Gastrocnemius medialis (tissue), 4 donors: ENCODE results near the gene UBR3. TPM values are rescaled to one million over a fixed set of nuclear protein-coding genes. Genes with fewer than 3 reads are reported as not detected.
"Not testable (repeated sequence)": the region's sequence is repeated elsewhere in the genome, so short reads cannot be mapped to it uniquely, and the experiment has no call there.

Source experiments
- ATAC-seq, 2 donors: fragments of 150-250 bp; one replicate each; pipeline ENCODE4 v1.9.1; 2016
- DNase-seq, 2 donors: peaks; one replicate each; pipeline ENCODE4 v3.0.0-alpha.2; 2019
- H3K27ac ChIP-seq, 4 donors: fragments of 200-600 bp; sonication (generic); 1 replicate in 1 of 4; 2 replicates in 3 of 4; pipeline ENCODE4 v1.5.1; 2016 to 2018; ENCODE audit warnings: mild to moderate bottlenecking in 2 of 4, moderate library complexity in 1 of 4
- H3K27me3 ChIP-seq, 3 donors: fragments of 200-600 bp; sonication (generic) in 2 of 3; 1 replicate in 1 of 3; 2 replicates in 2 of 3; pipeline versions ENCODE4 v1.5.1 to v1.6.0; 2016 to 2019; ENCODE audit warnings: mild to moderate bottlenecking in 1 of 3, moderate library complexity in 1 of 3
- H3K36me3 ChIP-seq, 2 donors: fragments of 200-600 bp; sonication (generic) in 1 of 2; one replicate each; pipeline ENCODE4 v1.5.1; 2017 to 2018
- H3K4me1 ChIP-seq, 2 donors: fragments of 200-600 bp; sonication (generic) in 1 of 2; one replicate each; pipeline ENCODE4 v1.5.1; 2016 to 2017; ENCODE audit warnings: mild to moderate bottlenecking in 2 of 2
- H3K4me3 ChIP-seq, 4 donors: fragments of 200-600 bp; sonication (generic) in 3 of 4; 1 replicate in 1 of 4; 2 replicates in 3 of 4; pipeline ENCODE4 v1.5.1; 2016 to 2019; ENCODE audit warnings: mild to moderate bottlenecking in 2 of 4
- H3K9me3 ChIP-seq, 3 donors: fragments of 200-600 bp; sonication (generic) in 2 of 3; 1 replicate in 1 of 3; 2 replicates in 2 of 3; pipeline ENCODE4 v1.5.1; 2016 to 2019
- POLR2A ChIP-seq, 2 donors: fragments of 450-650 bp; IDR thresholded peaks; one replicate each; pipeline ENCODE4 v1.6.1; 2017; ENCODE audit warnings: antibody characterized with exemption in 2 of 2, mild to moderate bottlenecking in 2 of 2, moderate library complexity in 2 of 2
- in situ Hi-C, 4 donors: fragments of 200-750 bp; cut with MboI; loops; one replicate each; pipeline versions ENCODE4 v1.15.0 to v1.8.0; 2017; ENCODE audit warnings: low sequenced_read_pairs in 4 of 4
- intact Hi-C: fragments of 100-400 bp; cut with DNase I; formaldehyde crosslinking; loops from one replicate; pipeline ENCODE4 v1.15.1; 2023; ENCODE audit warnings: low total_unique reads
- total RNA-seq, 4 donors: library from RNA; depleted of rRNA; stranded (reverse); fragments of >200 nt; gene quantifications; one replicate each; pipeline versions ENCODE4 v1.1.0 to v1.2.3, GENCODE V29; 2016
- TF ChIP-seq, protein P1 (sequence below), 5 experiments: fragments of 450-650 bp in 3 of 5; fragments of 200-600 bp in 2 of 5; sonication (generic) in 2 of 5; IDR thresholded peaks in 4 of 5; conservative IDR thresholded peaks in 1 of 5; 1 replicate in 4 of 5; 2 replicates in 1 of 5; pipeline ENCODE4 v1.5.1; 2016 to 2019; ENCODE audit warnings: antibody characterized with exemption in 5 of 5, mild to moderate bottlenecking in 3 of 5, moderate library complexity in 3 of 5

UBR3 gene
- total RNA-seq, 4 donors from 2014 or later = 178 to 247 (median 187) TPM

DNA sequence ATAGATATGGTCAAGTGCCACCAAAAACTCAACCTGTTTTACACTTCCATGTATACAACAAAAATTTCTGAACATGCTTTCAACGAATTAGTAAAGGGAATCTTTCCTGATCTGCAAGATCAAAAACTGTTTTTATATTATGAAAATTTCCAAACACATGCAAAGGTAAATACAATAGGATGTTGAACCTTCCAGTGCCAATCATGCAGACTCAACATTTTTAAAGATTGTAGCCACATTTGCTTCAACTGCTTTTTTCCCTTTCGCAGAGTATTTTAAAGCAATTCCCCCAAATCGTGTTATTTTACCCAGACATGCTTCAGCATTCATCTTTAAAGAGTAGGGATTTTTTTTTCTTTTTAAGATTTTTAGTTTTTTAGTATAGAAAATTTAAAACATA is 40.3 kb downstream of the UBR3 start:
- TF ChIP-seq POLR2A (IDR thresholded peaks at IDR 0.05) = no peak
- TF ChIP-seq, protein P1, sequence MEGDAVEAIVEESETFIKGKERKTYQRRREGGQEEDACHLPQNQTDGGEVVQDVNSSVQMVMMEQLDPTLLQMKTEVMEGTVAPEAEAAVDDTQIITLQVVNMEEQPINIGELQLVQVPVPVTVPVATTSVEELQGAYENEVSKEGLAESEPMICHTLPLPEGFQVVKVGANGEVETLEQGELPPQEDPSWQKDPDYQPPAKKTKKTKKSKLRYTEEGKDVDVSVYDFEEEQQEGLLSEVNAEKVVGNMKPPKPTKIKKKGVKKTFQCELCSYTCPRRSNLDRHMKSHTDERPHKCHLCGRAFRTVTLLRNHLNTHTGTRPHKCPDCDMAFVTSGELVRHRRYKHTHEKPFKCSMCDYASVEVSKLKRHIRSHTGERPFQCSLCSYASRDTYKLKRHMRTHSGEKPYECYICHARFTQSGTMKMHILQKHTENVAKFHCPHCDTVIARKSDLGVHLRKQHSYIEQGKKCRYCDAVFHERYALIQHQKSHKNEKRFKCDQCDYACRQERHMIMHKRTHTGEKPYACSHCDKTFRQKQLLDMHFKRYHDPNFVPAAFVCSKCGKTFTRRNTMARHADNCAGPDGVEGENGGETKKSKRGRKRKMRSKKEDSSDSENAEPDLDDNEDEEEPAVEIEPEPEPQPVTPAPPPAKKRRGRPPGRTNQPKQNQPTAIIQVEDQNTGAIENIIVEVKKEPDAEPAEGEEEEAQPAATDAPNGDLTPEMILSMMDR (IDR thresholded peaks at IDR 0.05 in 4 of 5, conservative IDR thresholded peaks at IDR 0.05 in 1 of 5) = no peak
- no peaks in the 10 kb centered on the region for H3K36me3 ChIP-seq
- intact Hi-C loops (no loop called here), in situ Hi-C loops (no loop called here)
- H3K27me3 ChIP-seq = no peaks in the 10 kb centered on the region
- H3K4me1 ChIP-seq = peaks cover 22 to 29% of the 10 kb centered on the region in 2 donors
- H3K9me3 ChIP-seq = no peaks in the 10 kb centered on the region
- no peak for ATAC-seq
- DNase-seq = no peak
- no peak overlapping the region for H3K4me3 ChIP-seq
- H3K27ac ChIP-seq = no peak overlapping the region

DNA sequence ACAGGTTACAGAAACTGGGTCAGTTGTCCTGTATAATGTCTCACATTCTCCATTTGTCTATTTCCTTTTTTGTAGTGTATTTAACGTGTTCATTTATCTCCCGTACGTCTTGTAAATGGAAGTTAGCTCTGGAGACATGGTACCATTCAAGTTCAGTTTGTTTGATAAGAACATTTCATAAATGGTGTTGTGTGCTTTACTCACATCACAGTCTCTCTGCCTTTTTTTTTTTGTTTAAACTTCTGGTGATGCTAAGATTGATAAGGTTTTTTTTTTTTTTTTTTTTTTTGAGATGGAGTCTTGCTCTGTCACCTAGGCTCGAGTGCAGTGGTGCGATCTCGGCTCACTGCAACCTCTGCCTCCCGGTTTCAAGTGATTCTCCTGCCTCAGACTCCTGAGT is 41.7 kb downstream of the UBR3 start:
- H3K27ac ChIP-seq = no peak overlapping the region

DNA sequence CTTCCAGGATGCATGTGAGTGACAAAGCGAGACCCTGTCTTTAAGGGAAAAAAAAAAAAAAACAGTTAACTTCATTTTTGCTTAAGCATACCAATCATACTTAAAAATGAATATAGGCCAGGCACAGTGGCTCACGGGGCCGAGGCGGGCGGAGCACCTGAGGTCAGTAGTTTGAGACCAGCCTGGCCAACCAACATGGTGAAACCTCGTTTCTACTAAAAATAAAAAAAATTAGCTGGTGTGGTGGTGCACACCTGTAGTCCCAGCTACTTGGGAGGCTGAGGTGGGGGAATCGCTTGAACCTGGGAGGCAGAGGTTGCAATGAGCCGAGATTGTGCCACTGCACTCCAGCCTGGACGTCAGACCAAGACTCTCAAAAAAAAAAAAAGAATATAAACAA is 44.1 kb downstream of the UBR3 start:
- intact Hi-C loops, H3K36me3 ChIP-seq, in situ Hi-C loops, ATAC-seq, H3K27me3 ChIP-seq, H3K4me3 ChIP-seq, H3K9me3 ChIP-seq, H3K27ac ChIP-seq, DNase-seq: not testable (repeated sequence)
- H3K4me1 ChIP-seq = peaks cover 2 to 10% of the 10 kb centered on the region in 2 donors

More for the DNA sequence above, 41.7 kb downstream of the UBR3 start:
- ATAC-seq = no peak
- no peak overlapping the region for H3K4me3 ChIP-seq
- H3K9me3 ChIP-seq = no peaks in the 10 kb centered on the region
- no peak for DNase-seq
- no peaks in the 10 kb centered on the region for H3K27me3 ChIP-seq
- H3K36me3 ChIP-seq = no peaks in the 10 kb centered on the region
- in situ Hi-C loops = no loop called here
- peaks cover 9 to 15% of the 10 kb centered on the region in 2 donors for H3K4me1 ChIP-seq
- TF ChIP-seq, protein P1 (IDR thresholded peaks at IDR 0.05 in 4 of 5, conservative IDR thresholded peaks at IDR 0.05 in 1 of 5) = no peak
- TF ChIP-seq POLR2A (IDR thresholded peaks at IDR 0.05) = no peak
- intact Hi-C loops = no loop called here

DNA sequence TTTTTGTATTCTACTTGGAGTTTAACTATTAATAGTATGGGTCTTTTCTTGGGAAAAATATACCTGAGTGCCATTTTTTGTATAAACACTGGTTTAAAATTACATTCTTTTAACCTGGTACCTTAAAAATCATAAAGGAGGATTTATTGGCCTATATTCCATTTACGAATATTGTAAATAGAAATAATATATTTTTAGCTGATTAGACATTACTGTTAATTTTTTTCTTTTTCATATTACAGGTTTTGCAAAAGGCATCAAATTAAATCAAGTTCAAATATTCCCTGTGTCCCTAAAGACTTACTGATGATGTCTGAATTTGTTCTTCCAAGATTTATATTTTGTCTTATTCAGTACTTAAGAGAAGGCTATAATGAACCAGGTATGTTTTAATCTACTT is 44.7 kb downstream of the UBR3 start:
- in situ Hi-C loops = no loop called here
- DNase-seq = no peak
- TF ChIP-seq, protein P1 (IDR thresholded peaks at IDR 0.05 in 4 of 5, conservative IDR thresholded peaks at IDR 0.05 in 1 of 5) = no peak
- TF ChIP-seq POLR2A (IDR thresholded peaks at IDR 0.05) = no peak
- Histone ChIP-seq H3K4me3 (no peak overlapping the region), H3K36me3 (peaks cover 0 to 6% of the 10 kb centered on the region in 2 donors), H3K27me3 (no peaks in the 10 kb centered on the region), H3K4me1 (peaks cover 2 to 10% of the 10 kb centered on the region in 2 donors), H3K27ac (no peak overlapping the region), H3K9me3 (no peaks in the 10 kb centered on the region)
- intact Hi-C loops = no loop called here
- no peak for ATAC-seq

DNA sequence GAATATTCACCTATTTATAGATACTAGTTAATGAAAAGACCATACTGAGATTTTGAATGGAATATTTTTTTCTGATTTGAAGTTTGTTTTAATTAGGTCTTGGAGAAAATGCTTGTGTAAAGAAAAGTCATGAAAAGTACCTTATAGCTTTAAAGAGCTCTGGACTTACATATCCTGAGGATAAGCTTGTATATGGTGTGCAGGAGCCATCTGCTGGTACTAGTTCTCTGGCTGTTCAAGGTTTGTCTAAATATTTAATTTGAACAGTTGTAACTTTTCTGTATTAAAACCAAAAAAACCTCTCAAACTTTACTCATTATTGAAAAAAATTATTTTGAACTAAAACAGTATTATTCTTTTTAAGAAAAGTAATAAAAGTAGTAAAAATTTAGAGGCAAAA is 50.1 kb downstream of the UBR3 start:
- intact Hi-C loops (loop anchor here (5.0 kb wide), 2 partner anchors 50 to 1270 kb away; partner anchors contain the start of gene UBR3), in situ Hi-C loops (no loop called here)
- ATAC-seq = no peak
- H3K4me1 ChIP-seq = no peaks in the 10 kb centered on the region
- H3K36me3 ChIP-seq = peaks cover 0 to 8% of the 10 kb centered on the region in 2 donors
- DNase-seq = no peak
- no peaks in the 10 kb centered on the region for H3K9me3 ChIP-seq
- TF ChIP-seq, protein P1 (IDR thresholded peaks at IDR 0.05 in 4 of 5, conservative IDR thresholded peaks at IDR 0.05 in 1 of 5) = peak in 3 of 5 experiments; percentile 12 to 44 (median 33)
- TF ChIP-seq POLR2A (IDR thresholded peaks at IDR 0.05) = no peak
- no peaks in the 10 kb centered on the region for H3K27me3 ChIP-seq
- H3K27ac ChIP-seq = no peak overlapping the region
- no peak overlapping the region for H3K4me3 ChIP-seq
